DMS153 treated with DMSO at 0.1 percent for 48 hours (cell line): ENCODE measurements around the gene NSFL1C.
"Not testable (repeated sequence)": the region's sequence is repeated elsewhere in the genome, so short reads cannot be mapped to it uniquely, and the experiment has no call there.

Experiments used
- DNase-seq: peaks from one replicate; lab custom pipeline; 2025; ENCODE audit not compliant: unreplicated experiment; lab: John Stamatoyannopoulos, UW

NSFL1C gene

DNA sequence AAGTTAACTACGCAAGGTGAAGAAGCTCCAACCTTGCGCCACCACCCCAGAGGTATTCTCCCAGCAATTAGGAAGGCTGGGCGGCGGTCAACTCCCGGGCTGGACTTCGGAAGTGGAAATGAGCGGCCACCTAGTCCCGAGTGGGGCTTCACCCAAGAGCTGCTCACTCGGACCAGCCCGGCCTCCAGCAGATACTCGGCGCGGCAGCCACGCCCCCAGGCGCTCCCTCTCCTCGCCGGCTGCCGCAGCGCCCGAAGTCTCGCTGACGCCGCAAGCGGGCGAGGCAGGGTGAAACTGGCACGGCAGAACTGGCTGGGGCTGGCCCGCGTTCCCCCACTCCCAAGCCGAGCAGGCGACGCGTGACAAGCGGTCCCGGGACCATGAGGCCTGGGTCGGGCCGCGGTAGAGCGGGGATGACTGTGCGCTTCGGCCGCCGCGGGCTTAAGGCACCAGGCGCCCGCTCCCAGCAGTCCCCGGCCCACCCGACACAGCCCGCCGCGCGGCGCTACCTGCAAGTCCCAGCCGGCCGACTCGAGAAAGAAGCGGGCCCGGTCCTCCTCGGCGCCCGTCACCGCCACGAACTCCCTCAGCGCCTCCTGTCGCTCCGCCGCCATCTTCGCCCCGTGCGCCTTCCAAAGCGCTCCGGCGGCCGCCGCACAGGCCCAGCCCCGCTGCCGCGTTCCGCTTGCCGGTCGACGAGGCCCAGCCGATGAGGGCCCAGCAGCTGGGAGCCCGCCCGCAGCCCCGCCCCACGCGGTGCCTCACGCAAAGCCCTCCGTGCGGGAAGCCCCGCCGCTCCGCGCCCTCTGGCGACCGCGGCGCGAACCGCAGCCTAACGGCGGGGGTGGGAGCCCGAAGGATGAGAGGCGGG lies at the start of gene NSFL1C:
NSFL1C (minus strand) TSS at position 639 of the 871 bp plus-strand sequence; CDS start at position 614, 25 bp downstream.
- peak; percentile 71 for DNase-seq

DNA sequence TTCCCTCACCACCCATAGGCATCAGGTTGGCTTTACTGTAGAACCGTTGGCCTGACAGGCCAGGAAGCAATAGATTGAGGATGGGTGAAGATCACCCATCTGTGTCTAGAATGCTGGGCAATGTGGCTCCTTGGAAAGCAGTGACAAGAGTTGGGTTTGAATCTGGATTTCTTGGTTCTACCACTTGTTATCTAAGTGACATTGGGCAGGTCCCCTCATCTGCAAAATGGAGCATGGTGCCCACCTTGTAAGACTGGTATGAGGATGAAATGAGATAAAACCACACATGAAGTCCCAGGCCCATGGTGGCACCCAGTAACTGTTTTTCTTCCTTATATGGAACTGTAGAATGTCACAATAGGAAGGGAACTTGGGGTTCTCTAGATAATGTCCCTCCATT lies 47.2 kb upstream of the NSFL1C start:
- DNase-seq: no peak

DNA sequence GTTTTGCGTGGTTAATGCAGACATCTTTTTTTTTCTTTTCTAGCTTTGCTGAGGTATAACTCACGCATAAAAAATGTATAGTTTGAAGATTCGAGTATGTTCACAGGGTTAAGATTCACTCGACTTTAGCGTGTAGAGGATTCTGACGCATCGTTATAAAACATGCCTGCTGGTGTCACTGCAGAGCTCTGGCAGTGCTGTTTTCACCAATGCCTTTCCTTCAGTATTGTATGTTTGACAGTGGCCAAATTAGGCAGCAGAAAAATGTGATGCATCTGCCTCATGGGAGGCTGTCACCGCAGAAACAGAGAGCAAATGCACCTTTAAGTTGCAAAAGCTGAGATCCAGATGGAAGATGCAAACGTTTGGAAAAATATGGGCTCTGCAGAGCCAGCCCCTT lies 42.6 kb upstream of the NSFL1C start:
- DNase-seq: no peak

DNA sequence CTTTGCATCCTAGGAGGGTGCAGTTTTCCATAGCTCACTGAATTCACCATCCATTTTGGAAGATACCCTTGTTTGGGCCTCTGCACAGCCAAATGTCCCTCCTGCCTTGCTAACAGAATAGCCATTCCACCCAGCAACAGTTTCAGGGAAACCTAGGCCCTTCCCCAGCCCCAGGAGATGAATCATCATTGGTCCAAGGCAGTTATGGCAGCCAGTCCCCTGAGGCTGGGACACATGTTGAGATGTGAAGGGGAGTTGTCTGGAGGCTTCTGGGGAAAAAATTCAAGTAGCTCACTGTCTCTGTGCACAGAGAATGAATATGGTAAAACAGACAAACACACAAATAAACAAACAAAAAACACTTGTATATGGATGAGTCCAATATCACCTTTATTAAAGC lies 41.9 kb upstream of the NSFL1C start:
- no peak for DNase-seq

DNA sequence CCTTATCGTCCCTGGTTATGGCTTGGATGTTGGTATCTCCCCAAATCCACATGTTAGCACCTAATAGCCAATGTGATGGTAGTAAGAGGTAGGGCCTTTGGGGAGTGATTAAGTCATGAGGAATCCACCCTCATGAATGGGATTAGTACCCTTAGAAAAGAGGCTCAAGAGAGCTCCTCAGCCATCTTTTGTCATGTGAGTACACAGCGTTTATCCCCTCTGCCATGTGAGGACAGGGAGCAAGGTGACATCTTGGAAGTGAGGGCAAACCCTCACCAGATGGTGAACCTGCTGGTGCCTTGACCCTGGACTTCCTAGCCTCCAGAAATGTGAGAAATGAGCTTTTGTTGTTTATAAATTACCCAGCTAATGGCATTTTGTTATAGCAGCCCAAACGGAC lies 40.6 kb upstream of the NSFL1C start:
- no peak for DNase-seq

DNA sequence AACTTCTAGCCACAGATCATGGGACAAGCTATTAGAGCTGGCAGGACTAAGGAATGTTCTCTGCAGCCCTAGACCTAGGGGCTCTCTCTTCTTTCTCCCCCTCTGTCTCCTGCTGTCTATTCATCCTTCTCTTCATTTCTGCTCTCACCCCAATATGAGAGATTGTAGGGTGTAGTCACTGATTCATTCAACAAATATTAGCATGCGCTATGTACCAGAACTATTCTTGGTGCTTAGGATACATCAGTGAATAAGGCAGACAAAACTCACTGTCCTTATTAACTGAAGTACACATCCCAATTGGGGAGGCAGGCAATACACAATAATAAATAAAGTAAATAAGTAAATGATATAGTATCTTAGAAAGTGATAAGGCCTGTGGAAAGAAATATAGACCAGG lies 39.2 kb upstream of the NSFL1C start:
- no peak for DNase-seq

DNA sequence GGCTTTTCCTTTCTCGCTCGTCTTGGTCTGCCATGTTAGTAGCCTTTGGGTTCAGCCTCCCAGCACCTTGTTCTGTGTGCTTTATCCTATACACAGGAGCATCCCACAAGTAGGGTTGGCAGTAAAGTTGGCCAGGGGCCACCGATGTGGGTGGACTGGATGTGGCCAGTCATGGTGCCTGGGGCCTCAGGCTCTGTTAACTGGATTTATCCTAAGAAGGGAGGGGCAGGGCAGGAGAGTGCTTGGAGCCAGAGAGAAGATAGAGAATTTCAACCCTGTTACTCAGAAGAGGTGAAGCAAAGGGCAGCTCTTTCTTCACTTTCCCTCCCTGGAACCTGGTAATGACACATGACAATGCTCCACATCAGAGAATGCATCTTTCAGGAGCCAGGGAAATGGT lies 38.7 kb upstream of the NSFL1C start:
- DNase-seq: no peak

DNA sequence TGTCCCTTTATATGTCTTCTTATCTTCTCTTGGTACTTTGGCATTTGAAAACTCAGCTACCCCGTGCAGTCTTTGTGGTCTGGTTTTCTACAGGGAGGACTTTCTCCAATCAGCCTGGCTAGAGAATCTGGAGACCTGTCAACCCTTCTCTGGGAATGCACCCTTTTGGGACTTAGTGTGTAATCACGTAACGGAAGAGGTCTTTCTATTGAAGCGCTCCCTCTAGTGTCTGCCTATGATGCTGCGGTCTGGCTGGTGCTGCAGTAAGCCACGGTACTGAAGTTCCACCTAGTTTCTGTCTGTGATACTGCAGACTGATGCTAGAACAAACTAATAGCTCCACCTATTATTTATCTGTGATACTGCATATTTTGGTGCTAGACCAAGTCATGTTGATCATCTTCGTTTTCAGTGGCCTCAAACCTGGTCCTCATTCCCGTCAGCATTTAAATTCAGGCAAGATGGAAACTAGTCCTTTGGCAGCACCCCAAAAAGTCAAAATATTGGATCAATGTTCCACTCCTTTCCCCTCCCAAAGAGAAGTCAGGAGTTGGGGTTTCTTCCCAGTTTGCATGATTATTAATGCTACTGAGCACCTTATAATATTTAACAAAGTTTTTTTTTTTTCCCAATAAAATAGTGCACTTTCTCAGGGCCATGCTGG lies 37.0 kb upstream of the NSFL1C start:
- DNase-seq: peak; percentile 80

DNA sequence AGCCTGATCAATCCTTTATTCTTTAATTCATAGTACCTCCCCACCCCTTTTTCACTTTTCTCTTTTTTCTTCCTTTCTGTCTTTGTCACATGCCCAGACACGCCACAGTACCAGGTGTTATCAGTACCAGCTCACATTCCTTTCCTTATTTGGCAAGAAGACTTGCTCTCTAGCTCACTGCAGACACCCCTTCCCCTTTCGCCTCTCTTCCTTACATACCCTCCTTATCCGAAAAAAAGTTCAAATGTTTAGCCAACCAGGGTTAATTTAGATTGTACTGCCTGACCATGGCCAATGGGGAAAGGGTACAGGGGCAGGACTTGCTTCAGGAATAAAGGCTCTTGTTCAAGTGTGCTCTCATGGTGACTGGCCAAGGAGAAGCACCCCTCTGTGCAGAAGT lies 33.8 kb upstream of the NSFL1C start:
- DNase-seq: no peak

DNA sequence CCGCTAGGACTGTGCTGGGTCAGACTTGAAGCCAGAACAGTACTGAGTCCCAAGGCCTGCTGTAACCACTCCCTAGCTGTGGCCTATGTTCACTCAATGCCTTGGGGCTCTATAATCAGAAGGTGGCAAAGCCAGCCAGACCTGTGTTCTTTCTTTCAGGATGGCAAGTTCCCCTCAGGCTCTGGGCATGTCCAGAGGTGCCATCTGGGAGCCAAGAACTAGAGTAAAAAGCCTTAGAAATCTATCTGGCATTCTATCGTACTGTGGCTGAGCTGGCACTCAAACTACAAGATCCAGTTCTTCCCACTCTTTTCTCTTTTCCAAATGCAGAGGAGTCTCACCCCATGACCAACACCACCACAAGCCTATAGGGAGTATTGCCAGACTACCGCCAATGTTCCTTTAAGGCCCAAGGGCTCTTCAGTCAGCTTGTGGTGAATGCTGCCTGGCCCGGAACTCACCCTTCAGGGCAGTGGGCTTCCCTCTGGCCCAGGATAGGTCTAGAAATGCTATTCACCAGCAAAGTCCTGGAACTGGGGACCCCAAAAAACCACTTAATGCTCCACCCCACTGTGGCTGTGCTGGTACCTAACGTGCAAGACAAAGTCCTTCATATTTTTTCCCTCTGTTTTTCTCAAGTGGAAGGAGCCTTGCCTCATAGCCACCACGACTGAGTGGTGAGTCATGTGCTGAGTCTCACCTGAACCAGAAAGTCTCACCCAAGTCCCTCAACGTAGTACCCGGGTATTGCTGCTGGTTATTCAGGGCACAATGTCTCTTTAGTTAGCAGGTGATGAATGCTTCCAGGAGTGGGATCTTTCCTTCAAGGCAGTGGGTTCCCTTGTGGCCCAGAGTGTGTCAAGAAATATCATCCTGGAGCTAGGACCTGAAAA lies 33.1 kb upstream of the NSFL1C start:
- no peak for DNase-seq

DNA sequence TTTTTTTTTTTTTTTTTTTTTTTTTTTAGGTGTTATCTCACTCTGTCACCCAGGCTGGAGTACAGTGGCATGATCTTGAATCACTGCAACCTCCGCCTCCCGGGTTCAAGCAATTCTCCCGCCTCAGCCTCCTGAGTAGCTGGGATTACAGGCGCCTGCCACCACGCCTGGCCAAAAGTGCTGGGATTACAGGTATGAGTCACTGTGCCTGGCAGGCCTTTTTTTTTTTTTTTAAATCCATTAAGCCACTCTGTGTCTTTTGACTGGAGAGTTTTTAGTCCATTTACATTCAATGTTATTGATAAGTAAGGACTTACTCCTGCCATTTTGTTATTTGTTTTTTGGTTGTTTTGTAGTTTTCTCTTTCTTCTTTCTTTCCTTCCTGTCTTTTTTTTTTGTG lies 30.7 kb upstream of the NSFL1C start:
- not testable (repeated sequence) for DNase-seq

DNA sequence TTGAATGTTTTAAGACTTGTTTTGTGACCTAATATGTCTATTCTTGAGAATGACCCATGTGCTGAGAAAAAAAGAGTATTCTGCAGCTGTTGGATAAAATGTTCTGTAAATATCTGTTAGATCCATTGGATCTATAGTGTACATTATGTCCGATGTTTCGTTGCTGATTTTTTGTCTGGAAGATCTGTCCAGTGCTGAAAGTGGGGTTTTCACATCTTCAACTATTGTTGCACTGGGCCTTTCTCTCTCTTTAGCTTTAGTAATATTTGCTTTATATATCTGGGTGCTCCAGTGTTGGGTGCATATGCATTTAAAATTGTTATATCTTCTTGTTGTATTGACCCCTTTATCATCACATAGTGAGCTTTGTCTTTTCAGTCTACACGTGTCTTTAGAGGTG lies 30.3 kb upstream of the NSFL1C start:
- no peak for DNase-seq

DNA sequence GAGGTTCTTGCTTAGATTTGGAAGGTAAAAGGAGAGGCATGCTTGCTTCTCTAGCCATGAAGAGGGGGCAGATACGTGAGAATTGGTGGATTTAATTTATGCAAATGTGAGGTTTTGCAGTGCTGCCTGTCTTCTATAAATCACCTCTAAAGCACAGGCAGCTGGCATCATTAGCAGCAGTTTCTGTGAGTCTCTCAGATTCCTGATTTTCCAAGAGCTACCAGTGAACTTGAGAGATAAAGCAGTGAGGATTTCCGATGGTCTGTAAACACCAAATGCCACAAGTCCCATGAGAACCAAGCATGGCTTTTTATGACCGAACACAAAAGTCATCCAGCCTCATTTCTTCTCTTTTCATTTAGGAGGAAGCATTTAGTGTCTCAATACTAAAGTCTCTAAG lies 27.8 kb upstream of the NSFL1C start:
- DNase-seq: no peak

DNA sequence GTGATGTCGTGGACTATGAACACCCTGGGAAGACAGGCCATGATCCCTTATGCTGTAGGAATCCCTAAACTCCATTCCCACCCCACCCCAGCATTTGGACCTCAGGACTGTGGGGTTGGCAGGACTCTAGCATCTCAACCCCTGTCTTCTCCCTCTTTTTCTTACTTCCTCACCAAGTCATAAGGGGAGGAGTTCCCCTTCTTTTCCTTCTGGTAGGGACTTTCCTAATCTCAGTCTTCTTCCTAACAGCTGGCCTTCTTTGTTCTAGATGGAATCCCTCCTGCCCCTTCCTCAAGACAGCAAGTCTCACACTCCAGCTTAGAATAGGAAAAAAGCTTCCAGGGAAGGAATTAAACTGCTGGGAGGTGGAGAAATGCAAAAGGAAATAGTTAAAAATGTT lies 26.9 kb upstream of the NSFL1C start:
- DNase-seq: no peak

DNA sequence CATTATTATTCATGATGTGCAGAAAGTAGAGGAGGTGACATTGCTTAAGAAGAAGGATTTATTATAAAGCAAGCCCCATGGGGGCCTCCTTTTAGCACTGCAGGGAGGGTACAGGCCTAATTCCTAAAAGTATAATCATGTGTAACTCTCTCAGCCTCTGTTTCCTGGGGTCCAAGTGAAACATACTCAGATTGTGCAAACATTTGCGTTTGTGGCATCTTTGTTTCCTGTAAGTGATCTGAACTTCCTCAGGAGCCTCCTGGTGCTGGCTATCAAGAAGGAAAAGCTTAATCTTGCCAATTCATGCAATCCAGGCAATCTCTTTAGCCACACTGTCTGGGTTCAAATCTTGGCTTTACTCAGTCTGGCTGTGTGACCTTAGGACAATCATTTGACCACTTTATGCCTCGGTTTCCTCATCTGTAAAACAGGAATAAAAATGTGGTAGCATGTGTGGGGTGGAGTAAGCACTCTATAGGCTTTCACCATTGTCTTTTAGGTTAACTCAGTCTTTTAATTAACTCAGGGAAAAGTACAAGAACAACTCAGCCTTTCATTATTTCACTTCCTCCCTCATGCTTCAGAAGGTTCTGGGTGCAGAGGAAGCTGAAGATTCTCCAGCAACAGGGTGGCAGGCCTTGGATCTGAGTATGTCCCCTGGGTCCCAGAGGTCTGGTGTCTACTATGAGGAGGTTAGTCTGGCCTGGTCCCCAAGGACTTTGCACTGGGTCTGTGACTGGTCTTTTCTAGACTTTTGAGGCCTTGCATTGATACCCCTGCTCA lies 25.4 kb upstream of the NSFL1C start:
- DNase-seq: no peak

DNA sequence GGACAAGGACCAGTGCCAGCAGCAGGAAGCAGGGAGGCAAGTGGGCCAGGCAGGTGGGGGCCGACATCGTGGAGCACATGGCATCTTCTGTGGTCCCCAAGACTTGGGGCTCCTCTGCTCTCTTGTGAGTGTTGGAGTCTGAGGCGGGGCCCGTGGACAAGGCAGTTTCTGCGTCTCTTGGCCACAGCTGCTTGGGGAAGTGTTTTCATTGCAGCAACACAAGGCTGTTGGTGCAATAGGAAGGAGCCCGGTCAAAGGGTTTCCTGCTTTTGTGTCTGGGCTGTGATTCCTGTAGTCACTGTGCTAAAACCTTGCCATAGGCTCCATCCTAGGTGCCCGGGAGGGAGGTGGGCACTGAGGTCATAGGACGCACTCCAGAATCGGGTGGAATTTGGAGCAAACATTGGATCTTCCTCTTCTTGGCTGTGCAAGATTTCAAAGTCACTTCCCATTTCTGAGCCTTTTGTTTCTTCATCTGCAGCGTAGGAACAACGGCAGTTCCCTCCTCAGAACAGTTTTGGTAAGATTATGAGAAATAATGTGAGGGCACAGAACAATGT lies 24.7 kb upstream of the NSFL1C start, which contains the start of gene SIRPB2:
SIRPB2 (minus strand) TSS at position 140 of the 560 bp plus-strand sequence; CDS start at position 79, 61 bp downstream.
- no peak for DNase-seq

DNA sequence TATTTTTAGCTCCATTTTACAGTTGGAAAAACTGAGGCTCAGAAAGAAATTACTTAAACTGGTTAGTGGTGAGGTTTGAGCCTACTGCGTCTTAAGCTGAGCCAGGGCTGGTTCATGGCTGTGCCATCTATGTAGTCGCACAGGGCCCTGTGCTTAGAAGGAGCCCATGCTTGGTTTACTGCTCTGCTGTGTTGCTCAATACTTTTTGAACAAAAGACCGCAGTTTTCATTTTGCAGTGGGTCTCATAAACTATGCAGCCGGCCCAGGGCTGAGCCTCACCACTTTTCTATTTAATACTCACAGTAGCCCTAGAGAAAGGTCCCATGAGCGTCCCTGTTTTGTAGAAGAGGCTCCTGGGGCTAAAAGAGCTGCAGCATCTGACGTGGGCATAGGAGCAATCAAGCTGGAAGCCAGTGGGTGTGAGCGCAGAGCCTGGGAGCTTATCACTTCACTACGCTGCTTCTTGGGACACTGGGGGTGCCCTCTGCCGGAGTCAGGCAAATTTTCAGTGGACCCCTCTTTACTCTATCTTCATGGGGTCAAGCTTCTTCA lies 24.1 kb upstream of the NSFL1C start:
- DNase-seq: no peak

DNA sequence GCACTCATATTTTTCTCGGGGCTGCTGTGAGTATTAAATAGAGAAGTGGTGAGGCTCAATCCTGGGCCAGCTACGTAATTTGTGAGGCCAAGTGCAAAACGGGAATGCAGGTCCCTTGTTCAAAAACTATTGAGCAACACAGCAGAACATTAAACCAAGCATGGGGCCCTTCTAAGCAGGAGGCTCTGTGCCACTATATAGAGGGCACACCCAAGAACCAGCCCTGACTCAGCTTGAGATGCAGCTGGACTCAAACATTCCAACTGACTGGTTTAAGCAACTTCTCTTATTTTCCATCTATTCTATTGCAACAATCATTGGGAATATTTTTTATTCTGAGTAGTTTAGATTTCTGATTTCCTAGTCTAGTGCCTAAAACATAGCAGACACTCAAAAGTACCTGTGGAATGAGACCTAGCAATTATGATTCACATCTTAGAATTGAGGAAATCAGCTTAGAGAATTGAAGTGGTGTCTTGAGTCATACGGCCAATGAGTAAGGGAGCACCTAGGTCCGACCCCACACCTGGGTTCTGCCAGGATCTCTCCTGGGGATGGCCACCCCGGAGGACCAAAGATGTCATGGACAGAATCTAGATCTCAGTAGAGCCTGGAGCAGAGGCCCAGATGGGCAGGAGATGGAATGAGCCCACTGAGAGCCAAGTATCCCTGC lies 23.3 kb upstream of the NSFL1C start:
- no peak for DNase-seq

DNA sequence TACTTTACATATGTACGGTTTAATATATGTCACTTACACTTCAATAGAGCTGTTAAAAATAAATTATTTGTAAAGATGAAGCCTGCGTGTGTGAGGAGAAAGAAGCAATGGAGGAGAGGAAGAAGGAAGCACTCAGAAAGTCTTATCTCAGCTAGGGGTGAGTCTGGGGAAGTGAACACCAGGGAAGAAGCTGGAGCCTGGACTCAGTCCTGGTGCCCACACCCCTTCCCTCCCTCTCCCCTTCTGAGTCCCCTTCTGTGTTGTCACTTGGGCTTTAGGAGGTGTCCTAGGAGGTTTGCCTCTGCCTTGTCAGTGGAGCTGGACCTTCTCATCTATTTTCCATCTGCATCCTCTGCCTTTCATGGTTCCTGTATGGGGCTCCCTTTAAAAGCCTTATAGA lies 22.7 kb upstream of the NSFL1C start:
- no peak for DNase-seq
